Prostate gland (tissue), 2 donors: Measurements from ENCODE around the gene STAMBP.

Experiments used
- CTCF ChIP-seq, 4 experiments: fragments of 200-600 bp in 2 of 4; fragments of 450-650 bp in 2 of 4; sonication (generic) in 2 of 4; IDR thresholded peaks; 1 replicate in 3 of 4; 2 replicates in 1 of 4; pipeline ENCODE4 v1.5.1; 2016 to 2019; ENCODE audit warnings: antibody characterized with exemption in 4 of 4, mild to moderate bottlenecking in 2 of 4, moderate library complexity in 2 of 4
- POLR2A ChIP-seq: fragments of 450-650 bp; IDR thresholded peaks from one replicate; pipeline ENCODE4 v1.6.1; 2016; ENCODE audit warnings: antibody characterized with exemption, mild to moderate bottlenecking

DNA sequence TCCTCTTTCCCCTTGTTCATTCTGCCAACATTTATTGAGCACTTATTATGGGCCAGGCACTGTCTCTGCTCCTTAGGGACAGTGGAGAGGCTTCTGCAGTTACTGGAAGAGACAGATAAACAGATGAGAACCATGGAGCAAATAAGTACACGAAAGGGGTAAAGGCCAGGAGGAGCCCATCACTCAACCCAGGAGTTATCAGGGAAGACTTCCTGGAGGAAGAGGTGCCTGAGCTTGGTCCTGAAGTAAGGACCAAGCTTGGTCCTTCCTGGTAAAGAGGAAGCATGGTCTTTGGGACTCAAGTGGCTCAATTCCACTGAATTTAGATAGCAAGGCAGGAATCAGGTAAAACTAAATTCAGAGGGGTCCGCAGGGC, 65.7 kb downstream of the STAMBP start:
- TF ChIP-seq CTCF (IDR thresholded peaks at IDR 0.05) (no peak), POLR2A (no peak)
